IMR-90 (cell line): ENCODE results near the gene RPUSD1. TPM values are rescaled to one million over a fixed set of nuclear protein-coding genes. Genes with fewer than 3 reads are reported as not detected.

Source experiments
- ATAC-seq: fragments of 200-7000 bp; cut with Tn5 transposase; 2 replicates; pipeline ENCODE4 v1.9.1; 2020; ENCODE audit warnings: low read depth, mild to moderate bottlenecking, moderate library complexity
- BruUV-seq: library from RNA; stranded (reverse); fragments of 400-500 nt; replicated peaks from 2 replicates; lab custom pipeline; 2021; lab: Mats Ljungman, UMichigan
- CTCF ChIA-PET: fragments of 300-600 bp; formaldehyde crosslinking; extraction: SDS; loops from one replicate; lab custom pipeline; 2021; ENCODE audit warnings: antibody characterized with exemption; lab: Yijun Ruan, JAX
- POLR2A ChIA-PET: fragments of 300-600 bp; sonication (Branson Sonifier 250); formaldehyde crosslinking; loops from one replicate; lab custom pipeline; 2022; ENCODE audit warnings: antibody characterized with exemption; ENCODE audit not compliant: unreplicated experiment; lab: Charles Lee
- DNase-seq: peaks from one replicate; pipeline ENCODE4 v3.0.0; 2013
- H2AFZ ChIP-seq: replicated peaks from 2 replicates; pipeline ENCODE3; 2013; ENCODE audit warnings: low read length, mild to moderate bottlenecking; ENCODE audit not compliant: poor library complexity
- H2AK5ac ChIP-seq: 2 replicates; pipeline ENCODE4 v1.6.1; 2013; ENCODE audit warnings: low read depth, low read length, inconsistent platforms
- H2AK9ac ChIP-seq: replicated peaks from 2 replicates; pipeline ENCODE3; 2013; ENCODE audit warnings: mild to moderate bottlenecking, low read depth, low read length, moderate library complexity; ENCODE audit not compliant: poor library complexity
- H2BK120ac ChIP-seq: 2 replicates; pipeline ENCODE4 v1.6.1; 2013; ENCODE audit warnings: low read depth, low read length, inconsistent platforms
- H2BK15ac ChIP-seq: 3 replicates; pipeline ENCODE4 v1.6.1; 2013; ENCODE audit warnings: low read depth, low read length, inconsistent platforms
- H2BK20ac ChIP-seq: 2 replicates; pipeline ENCODE4 v1.6.1; 2013; ENCODE audit warnings: low read depth, mild to moderate bottlenecking, inconsistent platforms, low read length, moderate library complexity
- H2BK5ac ChIP-seq: 2 replicates; pipeline ENCODE4 v1.6.1; 2013; ENCODE audit warnings: mild to moderate bottlenecking, low read depth, low read length, inconsistent platforms; ENCODE audit not compliant: poor library complexity, severe bottlenecking
- H3K14ac ChIP-seq: replicated peaks from 2 replicates; pipeline ENCODE4 v1.6.1; 2013; ENCODE audit warnings: low read depth, low read length, inconsistent platforms
- H3K18ac ChIP-seq: 2 replicates; pipeline ENCODE4 v1.6.1; 2013; ENCODE audit warnings: low read depth, low read length, control low read depth
- H3K23ac ChIP-seq: 2 replicates; pipeline ENCODE4 v1.6.1; 2013; ENCODE audit warnings: low read depth, low read length, inconsistent platforms
- H3K27ac ChIP-seq: 2 replicates; pipeline ENCODE4 v1.5.1; 2013; ENCODE audit warnings: mild to moderate bottlenecking, control low read depth, low read length; ENCODE audit not compliant: insufficient read depth
- H3K27me3 ChIP-seq: 2 replicates; pipeline ENCODE4 v1.6.1; 2013; ENCODE audit warnings: low read length; ENCODE audit not compliant: control insufficient read depth, insufficient read depth
- H3K36me3 ChIP-seq: 2 replicates; pipeline ENCODE4 v1.6.1; 2013; ENCODE audit warnings: low read length, mixed read lengths; ENCODE audit not compliant: control insufficient read depth, insufficient read depth
- H3K4ac ChIP-seq: 2 replicates; pipeline ENCODE4 v1.6.1; 2013; ENCODE audit warnings: low read depth, low read length, inconsistent platforms
- H3K4me1 ChIP-seq: 2 replicates; pipeline ENCODE4 v1.6.1; 2013; ENCODE audit warnings: low read length, mixed read lengths; ENCODE audit not compliant: control insufficient read depth, insufficient read depth
- H3K4me2 ChIP-seq: 2 replicates; pipeline ENCODE4 v1.6.1; 2013; ENCODE audit warnings: low read depth, mild to moderate bottlenecking, control low read depth, low read length, moderate library complexity
- H3K4me3 ChIP-seq: 2 replicates; pipeline ENCODE4 v1.5.1; 2013; ENCODE audit warnings: low read depth, mild to moderate bottlenecking, control low read depth, low read length, moderate library complexity; ENCODE audit not compliant: insufficient read depth
- H3K56ac ChIP-seq: 2 replicates; pipeline ENCODE4 v1.6.1; 2013; ENCODE audit warnings: low read length, inconsistent platforms; ENCODE audit not compliant: insufficient read depth; ENCODE audit errors: extremely low read depth
- H3K79me1 ChIP-seq, 2 experiments: 2 replicates each; pipeline ENCODE4 v1.6.1; 2013; ENCODE audit warnings: low read length in 2 of 2, inconsistent platforms in 1 of 2, low read depth in 1 of 2
- H3K9ac ChIP-seq: 2 replicates; pipeline ENCODE4 v1.6.1; 2013; ENCODE audit warnings: low read depth, low read length, control low read depth
- H3K9me1 ChIP-seq: 2 replicates; pipeline ENCODE4 v1.6.1; 2013; ENCODE audit warnings: low read length, inconsistent platforms; ENCODE audit not compliant: insufficient read depth
- H3K9me3 ChIP-seq: 2 replicates; pipeline ENCODE4 v1.6.1; 2013; ENCODE audit warnings: low read length; ENCODE audit not compliant: control insufficient read depth, insufficient read depth
- H4K20me1 ChIP-seq: 2 replicates; pipeline ENCODE4 v1.6.1; 2013; ENCODE audit warnings: low read length, inconsistent platforms; ENCODE audit not compliant: insufficient read depth
- H4K5ac ChIP-seq: 2 replicates; pipeline ENCODE4 v1.6.1; 2013; ENCODE audit warnings: mild to moderate bottlenecking, low read depth, low read length, control low read depth
- H4K8ac ChIP-seq, 2 experiments: 2 replicates each; pipeline ENCODE4 v1.6.1; 2013; ENCODE audit warnings: low read depth in 2 of 2, low read length in 2 of 2, control low read depth in 1 of 2, inconsistent platforms in 1 of 2
- H4K91ac ChIP-seq: 2 replicates; pipeline ENCODE4 v1.6.1; 2013; ENCODE audit warnings: low read depth, low read length, inconsistent platforms; ENCODE audit not compliant: insufficient read depth
- BHLHE40 ChIP-seq: fragments of 150-350 bp; IDR thresholded peaks from 2 replicates; pipeline ENCODE4 v1.6.1; 2016; ENCODE audit warnings: mild to moderate bottlenecking, low read depth, low read length
- CEBPB ChIP-seq: IDR thresholded peaks from 2 replicates; pipeline ENCODE4 v1.6.1; 2012; ENCODE audit warnings: low read depth, low read length, improper control_type of control experiment
- CHD1 ChIP-seq: IDR thresholded peaks from 2 replicates; pipeline ENCODE4 v1.6.1; 2012; ENCODE audit warnings: low read depth, low read length, improper control_type of control experiment
- FOS ChIP-seq: fragments of 150-350 bp; IDR thresholded peaks from 2 replicates; pipeline ENCODE4 v1.6.1; 2016; ENCODE audit warnings: low read depth, low read length
- MAFK ChIP-seq: IDR thresholded peaks from 2 replicates; pipeline ENCODE4 v1.6.1; 2012; ENCODE audit warnings: low read depth, low read length, improper control_type of control experiment
- MAZ ChIP-seq: IDR thresholded peaks from 2 replicates; pipeline ENCODE4 v1.6.1; 2012; ENCODE audit warnings: low read depth, mild to moderate bottlenecking, low read length, improper control_type of control experiment, moderate library complexity, borderline replicate concordance
- MXI1 ChIP-seq: IDR thresholded peaks from 2 replicates; pipeline ENCODE4 v1.6.1; 2012; ENCODE audit warnings: low read depth, mild to moderate bottlenecking, low read length, moderate library complexity, borderline replicate concordance
- NFE2L2 ChIP-seq: fragments of 150-350 bp; IDR thresholded peaks from 2 replicates; pipeline ENCODE4 v1.6.1; 2016; ENCODE audit warnings: low read depth, mild to moderate bottlenecking, low read length
- POLR2A ChIP-seq: IDR thresholded peaks from 2 replicates; pipeline ENCODE4 v1.6.1; 2012; ENCODE audit warnings: mild to moderate bottlenecking, low read depth, low read length
- RAD21 ChIP-seq: IDR thresholded peaks from 2 replicates; pipeline ENCODE4 v1.6.1; 2012; ENCODE audit warnings: low read length, improper control_type of control experiment
- RCOR1 ChIP-seq: IDR thresholded peaks from 2 replicates; pipeline ENCODE4 v1.6.1; 2012; ENCODE audit warnings: mild to moderate bottlenecking, low read length, improper control_type of control experiment; ENCODE audit not compliant: insufficient replicate concordance
- RFX5 ChIP-seq: IDR thresholded peaks from 2 replicates; pipeline ENCODE4 v1.8.0; 2012; ENCODE audit warnings: low read depth, mild to moderate bottlenecking, low read length, moderate library complexity
- WGBS, 2 experiments: methylation state at CpG; one replicate each; pipeline versions ENCODE4 v1.1.5 to v1.1.7; 2013; ENCODE audit warnings: missing lambda C conversion rate in 2 of 2; ENCODE audit not compliant: insufficient read length in 1 of 2; ENCODE audit errors: extremely low coverage in 2 of 2; 5-methylcytosine and 5-hydroxymethylcytosine counted together
- dilution Hi-C: fragments of 300-500 bp; cut with HindIII; formaldehyde crosslinking; loops from one replicate; pipeline ENCODE4 v1.14.3; 2018; ENCODE audit warnings: low sequenced_read_pairs; ENCODE audit not compliant: unreplicated experiment
- in situ Hi-C: fragments of 300-500 bp; cut with MboI; formaldehyde crosslinking; loops from 3 replicates; pipeline ENCODE4 v1.14.3; 2019; ENCODE audit warnings: low sequenced_read_pairs, inconsistent platforms, mixed read lengths
- intact Hi-C: fragments of 100-400 bp; cut with micrococcal nuclease; formaldehyde crosslinking; loops from 2 replicates; pipeline ENCODE4 v1.10.0; 2022
- polyA plus RNA-seq, 3 experiments: library from polyadenylated mRNA; depleted of rRNA; stranded (reverse); fragments of >200 nt; gene quantifications; 2 replicates each; pipeline ENCODE4 v1.2.3, GENCODE V29; 2012; ENCODE audit warnings: low replicate concordance in 1 of 3
- total RNA-seq: library from RNA; depleted of rRNA; stranded (reverse); fragments of >200 nt; gene quantifications from 2 replicates; pipeline ENCODE4 v1.2.3, GENCODE V29; 2012
- TF ChIP-seq, protein P1 (sequence below): conservative IDR thresholded peaks from 2 replicates; pipeline ENCODE4 v1.5.1; 2012; ENCODE audit warnings: mild to moderate bottlenecking, low read depth, low read length, improper control_type of control experiment
- TF ChIP-seq, protein P2 (sequence below): fragments of 150-350 bp; IDR thresholded peaks from 2 replicates; pipeline ENCODE4 v1.6.1; 2016; ENCODE audit warnings: low read depth, mild to moderate bottlenecking, low read length, moderate library complexity, borderline replicate concordance
- TF ChIP-seq, protein P3 (sequence below): fragments of 150-350 bp; IDR thresholded peaks from 2 replicates; pipeline ENCODE4 v1.6.1; 2017; ENCODE audit warnings: mild to moderate bottlenecking, antibody characterized with exemption, low read length, low read depth

The RPUSD1 gene
- total and polyA plus RNA-seq, 2 of the 4 experiments (the other 2 are of a cell fraction): 13.1 to 32.3 TPM

DNA sequence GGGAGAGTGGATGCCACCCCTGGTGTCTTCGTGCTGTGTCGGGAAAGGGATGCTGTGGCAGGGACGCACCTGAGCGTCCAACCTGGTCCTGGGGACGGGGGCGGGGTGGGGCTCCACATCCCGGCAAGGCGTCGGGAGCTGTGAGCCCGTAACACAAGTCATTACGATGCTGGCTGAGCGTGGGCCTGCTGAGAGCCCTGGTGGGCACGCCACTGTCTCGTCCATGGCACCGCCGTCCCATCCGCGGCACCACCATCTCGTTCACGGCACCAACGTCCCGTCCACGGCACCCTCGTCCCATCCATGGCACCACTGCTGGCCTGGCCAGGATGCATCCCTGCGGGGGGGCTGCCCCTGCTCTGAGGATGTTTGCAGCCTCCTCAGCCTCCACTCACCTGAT, 36.4 kb upstream of the RPUSD1 start:
- H3K9me1 ChIP-seq: no peaks in the 10 kb centered on the region; the same call in 1 of the 2 replicates
- H3K23ac ChIP-seq: no peak overlapping the region
- ChIA-PET POLR2A (no interaction called here), CTCF (no interaction called here)
- no peak overlapping the region for H4K91ac ChIP-seq
- H3K4me3 ChIP-seq: no peak overlapping the region
- H2AK5ac ChIP-seq: no peak overlapping the region
- H3K4me1 ChIP-seq: peaks cover 4% of the 10 kb centered on the region; the same call in 1 of the 2 replicates
- H3K79me1 ChIP-seq: no peaks in the 10 kb centered on the region
- BruUV-seq: no TSS peak
- H4K20me1 ChIP-seq: no peaks in the 10 kb centered on the region
- no peak overlapping the region for H3K9ac ChIP-seq
- H2BK5ac ChIP-seq: no peak overlapping the region
- no peak overlapping the region for H2BK120ac ChIP-seq
- H2BK20ac ChIP-seq: no peak overlapping the region
- TF ChIP-seq NFE2L2 (no peak), CEBPB (no peak), RFX5 (no peak), MXI1 (no peak), MAFK (no peak), CHD1 (no peak), FOS (no peak), MAZ (no peak), RCOR1 (no peak), POLR2A (no peak), RAD21 (no peak), BHLHE40 (no peak)
- TF ChIP-seq, protein P1, sequence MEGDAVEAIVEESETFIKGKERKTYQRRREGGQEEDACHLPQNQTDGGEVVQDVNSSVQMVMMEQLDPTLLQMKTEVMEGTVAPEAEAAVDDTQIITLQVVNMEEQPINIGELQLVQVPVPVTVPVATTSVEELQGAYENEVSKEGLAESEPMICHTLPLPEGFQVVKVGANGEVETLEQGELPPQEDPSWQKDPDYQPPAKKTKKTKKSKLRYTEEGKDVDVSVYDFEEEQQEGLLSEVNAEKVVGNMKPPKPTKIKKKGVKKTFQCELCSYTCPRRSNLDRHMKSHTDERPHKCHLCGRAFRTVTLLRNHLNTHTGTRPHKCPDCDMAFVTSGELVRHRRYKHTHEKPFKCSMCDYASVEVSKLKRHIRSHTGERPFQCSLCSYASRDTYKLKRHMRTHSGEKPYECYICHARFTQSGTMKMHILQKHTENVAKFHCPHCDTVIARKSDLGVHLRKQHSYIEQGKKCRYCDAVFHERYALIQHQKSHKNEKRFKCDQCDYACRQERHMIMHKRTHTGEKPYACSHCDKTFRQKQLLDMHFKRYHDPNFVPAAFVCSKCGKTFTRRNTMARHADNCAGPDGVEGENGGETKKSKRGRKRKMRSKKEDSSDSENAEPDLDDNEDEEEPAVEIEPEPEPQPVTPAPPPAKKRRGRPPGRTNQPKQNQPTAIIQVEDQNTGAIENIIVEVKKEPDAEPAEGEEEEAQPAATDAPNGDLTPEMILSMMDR: no peak
- TF ChIP-seq, protein P2, sequence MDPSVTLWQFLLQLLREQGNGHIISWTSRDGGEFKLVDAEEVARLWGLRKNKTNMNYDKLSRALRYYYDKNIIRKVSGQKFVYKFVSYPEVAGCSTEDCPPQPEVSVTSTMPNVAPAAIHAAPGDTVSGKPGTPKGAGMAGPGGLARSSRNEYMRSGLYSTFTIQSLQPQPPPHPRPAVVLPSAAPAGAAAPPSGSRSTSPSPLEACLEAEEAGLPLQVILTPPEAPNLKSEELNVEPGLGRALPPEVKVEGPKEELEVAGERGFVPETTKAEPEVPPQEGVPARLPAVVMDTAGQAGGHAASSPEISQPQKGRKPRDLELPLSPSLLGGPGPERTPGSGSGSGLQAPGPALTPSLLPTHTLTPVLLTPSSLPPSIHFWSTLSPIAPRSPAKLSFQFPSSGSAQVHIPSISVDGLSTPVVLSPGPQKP: no peak
- TF ChIP-seq, protein P3, sequence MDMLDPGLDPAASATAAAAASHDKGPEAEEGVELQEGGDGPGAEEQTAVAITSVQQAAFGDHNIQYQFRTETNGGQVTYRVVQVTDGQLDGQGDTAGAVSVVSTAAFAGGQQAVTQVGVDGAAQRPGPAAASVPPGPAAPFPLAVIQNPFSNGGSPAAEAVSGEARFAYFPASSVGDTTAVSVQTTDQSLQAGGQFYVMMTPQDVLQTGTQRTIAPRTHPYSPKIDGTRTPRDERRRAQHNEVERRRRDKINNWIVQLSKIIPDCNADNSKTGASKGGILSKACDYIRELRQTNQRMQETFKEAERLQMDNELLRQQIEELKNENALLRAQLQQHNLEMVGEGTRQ: no peak
- no peak overlapping the region for H3K4me2 ChIP-seq
- no peak overlapping the region for H4K5ac ChIP-seq
- 93% methylated on average over 23 of the region's 25 CpGs; no CpG with 5 or more reads in 1 of the 2 experiments for WGBS, 2 experiments
- H3K9me3 ChIP-seq: no peaks in the 10 kb centered on the region
- H2BK15ac ChIP-seq: no peak overlapping the region
- H4K8ac ChIP-seq: no peak overlapping the region
- no peaks in the 10 kb centered on the region for H3K36me3 ChIP-seq
- ATAC-seq (no peak), DNase-seq (no peak)
- H3K27ac ChIP-seq: no peak overlapping the region
- no peak overlapping the region for H2AK9ac ChIP-seq
- H3K14ac ChIP-seq: no peak overlapping the region
- dilution Hi-C loops: no loop called here
- H2AFZ ChIP-seq: peak overlapping the region; percentile 67
- H3K18ac ChIP-seq: no peak overlapping the region
- intact Hi-C loops: no loop called here
- in situ Hi-C loops: loop anchor here (25.0 kb wide), 1 partner anchor 388 kb away; no protein-coding TSS in a partner anchor
- peaks cover 30% of the 10 kb centered on the region for H3K27me3 ChIP-seq
- H3K56ac ChIP-seq: no peak overlapping the region
- H3K4ac ChIP-seq: no peak overlapping the region
